Tibial nerve (tissue), 4 donors: ENCODE data around the gene HOXA9. TPM values are rescaled to one million over a fixed set of nuclear protein-coding genes. Genes with fewer than 3 reads are reported as not detected.

Experiments used
- DNase-seq, 2 donors: peaks; one replicate each; pipeline ENCODE4 v3.0.0-alpha.2; 2019; ENCODE audit warnings: low spot score in 2 of 2
- H3K27ac ChIP-seq, 4 donors: fragments of 200-600 bp; sonication (generic) in 3 of 4; one replicate each; pipeline ENCODE4 v1.5.1; 2017 to 2019; ENCODE audit warnings: mild to moderate bottlenecking in 1 of 4
- H3K27me3 ChIP-seq, 2 donors: fragments of 200-600 bp; sonication (generic) in 1 of 2; one replicate each; pipeline versions ENCODE4 v1.5.1 to v1.6.0; 2017 to 2019
- H3K36me3 ChIP-seq, 3 donors: fragments of 200-600 bp; sonication (generic); one replicate each; pipeline ENCODE4 v1.5.1; 2018 to 2019
- H3K4me1 ChIP-seq, 4 donors: fragments of 200-600 bp; sonication (generic) in 3 of 4; one replicate each; pipeline ENCODE4 v1.5.1; 2017 to 2019
- H3K4me3 ChIP-seq, 4 donors: fragments of 200-600 bp; sonication (generic) in 3 of 4; one replicate each; pipeline ENCODE4 v1.5.1; 2017 to 2019; ENCODE audit warnings: mild to moderate bottlenecking in 1 of 4, moderate library complexity in 1 of 4
- H3K9me3 ChIP-seq, 4 donors: fragments of 200-600 bp; sonication (generic) in 3 of 4; one replicate each; pipeline ENCODE4 v1.5.1; 2017 to 2019
- CTCF ChIP-seq, 5 experiments: fragments of 200-600 bp in 3 of 5; fragments of 450-650 bp in 2 of 5; sonication (generic) in 3 of 5; IDR thresholded peaks; one replicate each; pipeline ENCODE4 v1.5.1; 2016 to 2019; ENCODE audit warnings: antibody characterized with exemption in 5 of 5, mild to moderate bottlenecking in 3 of 5, moderate library complexity in 2 of 5
- EP300 ChIP-seq, 2 donors: sonication (generic); formaldehyde crosslinking; IDR thresholded peaks; one replicate each; pipeline ENCODE4 v1.6.1; 2017; ENCODE audit warnings: antibody characterized with exemption in 2 of 2, mild to moderate bottlenecking in 1 of 2
- POLR2A ChIP-seq, 2 donors: fragments of 450-650 bp; IDR thresholded peaks; one replicate each; pipeline ENCODE4 v1.6.1; 2017; ENCODE audit warnings: antibody characterized with exemption in 2 of 2, mild to moderate bottlenecking in 2 of 2, moderate library complexity in 2 of 2
- WGBS, 2 donors: methylation state at CpG; one replicate each; pipeline ENCODE4 v1.1.5; 2018; 5-methylcytosine and 5-hydroxymethylcytosine counted together
- total RNA-seq, 4 donors: library from RNA; depleted of rRNA; stranded (reverse); fragments of >200 nt; gene quantifications; one replicate each; pipeline ENCODE4 v1.1.0, GENCODE V29; 2016

The HOXA9 gene
- total RNA-seq, 4 donors from 2014 or later = 10.5 to 13.8 (median 12.7) TPM

GRCh38 chr7:27138472-27138871 lies 26.9 kb downstream of the HOXA9 start:
- WGBS, 2 donors = 89 to 90% methylated on average over 1 of the region's 1 CpG
- Histone ChIP-seq H3K27me3 (peaks cover 0 to 73% of the 10 kb centered on the region in 2 donors), H3K4me1 (peaks cover 0 to 70% (median 22%) of the 10 kb centered on the region in 4 donors), H3K9me3 (no peaks in the 10 kb centered on the region), H3K36me3 (peaks cover 0 to 13% (median 0%) of the 10 kb centered on the region in 3 donors), H3K4me3 (no peak overlapping the region), H3K27ac (peak overlapping the region in 3 of 4 donors; percentile 74 to 77 (median 76))
- no peak for DNase-seq
- TF ChIP-seq EP300 (IDR thresholded peaks at IDR 0.05) (no peak), CTCF (IDR thresholded peaks at IDR 0.05) (no peak), POLR2A (IDR thresholded peaks at IDR 0.05) (no peak)

GRCh38 chr7:27137640-27138315 lies 27.6 kb downstream of the HOXA9 start:
- 65 to 83% methylated on average over 2 of the region's 2 CpGs for WGBS, 2 donors
- no peak for TF ChIP-seq EP300 (IDR thresholded peaks at IDR 0.05)
- TF ChIP-seq CTCF (IDR thresholded peaks at IDR 0.05) = no peak
- no peak for TF ChIP-seq POLR2A (IDR thresholded peaks at IDR 0.05)
- H3K9me3 ChIP-seq = no peaks in the 10 kb centered on the region
- peaks cover 0 to 70% of the 10 kb centered on the region in 2 donors for H3K27me3 ChIP-seq
- DNase-seq = no peak
- peak overlapping the region in 3 of 4 donors; percentile 74 to 77 (median 76) for H3K27ac ChIP-seq
- H3K36me3 ChIP-seq = peaks cover 0 to 13% (median 0%) of the 10 kb centered on the region in 3 donors
- H3K4me3 ChIP-seq = no peak overlapping the region
- peaks cover 0 to 70% (median 22%) of the 10 kb centered on the region in 4 donors for H3K4me1 ChIP-seq

GRCh38 chr7:27134392-27134791 lies 30.9 kb downstream of the HOXA9 start:
- no peak overlapping the region for H3K4me3 ChIP-seq
- H3K27ac ChIP-seq = peak overlapping the region in 3 of 4 donors; percentile 6 to 57 (median 34)
- peaks cover 0 to 2% (median 0%) of the 10 kb centered on the region in 3 donors for H3K36me3 ChIP-seq
- 34 to 40% methylated on average over 2 of the region's 2 CpGs for WGBS, 2 donors
- peaks cover 0 to 82% (median 22%) of the 10 kb centered on the region in 4 donors for H3K4me1 ChIP-seq
- TF ChIP-seq CTCF (IDR thresholded peaks at IDR 0.05) (no peak), EP300 (IDR thresholded peaks at IDR 0.05) (peak in 1 of 2 donors; percentile 67)
- DNase-seq = peak in 1 of 2 donors; percentile 78
- peaks cover 0 to 60% of the 10 kb centered on the region in 2 donors for H3K27me3 ChIP-seq
- no peaks in the 10 kb centered on the region for H3K9me3 ChIP-seq

GRCh38 chr7:27133409-27134231 lies 31.7 kb downstream of the HOXA9 start:
- H3K27ac ChIP-seq = peak overlapping the region in 3 of 4 donors; percentile 6 to 57 (median 34)
- DNase-seq = no peak
- 47 to 53% methylated on average over 18 of the region's 18 CpGs for WGBS, 2 donors
- no peak for TF ChIP-seq EP300 (IDR thresholded peaks at IDR 0.05)
- no peak for TF ChIP-seq POLR2A (IDR thresholded peaks at IDR 0.05)
- TF ChIP-seq CTCF (IDR thresholded peaks at IDR 0.05) = no peak
- no peaks in the 10 kb centered on the region for H3K36me3 ChIP-seq
- peaks cover 0 to 61% of the 10 kb centered on the region in 2 donors for H3K27me3 ChIP-seq
- H3K4me3 ChIP-seq = no peak overlapping the region
- H3K9me3 ChIP-seq = no peaks in the 10 kb centered on the region
- peaks cover 0 to 83% (median 22%) of the 10 kb centered on the region in 4 donors for H3K4me1 ChIP-seq
